PC-9 (cell line): Measurements from ENCODE around the gene LSM4.

ENCODE experiments used
- EZH2 ChIP-seq: fragments of 200-600 bp; sonication (generic); IDR thresholded peaks from 2 replicates; pipeline ENCODE4 v1.8.0; 2017; ENCODE audit warnings: antibody characterized with exemption, low read depth
- TF ChIP-seq, protein P1 (sequence below): fragments of 200-600 bp; sonication (generic); conservative IDR thresholded peaks from 2 replicates; pipeline ENCODE4 v1.6.1; 2017; ENCODE audit warnings: mixed run types, antibody characterized with exemption, mild to moderate bottlenecking, moderate library complexity

DNA sequence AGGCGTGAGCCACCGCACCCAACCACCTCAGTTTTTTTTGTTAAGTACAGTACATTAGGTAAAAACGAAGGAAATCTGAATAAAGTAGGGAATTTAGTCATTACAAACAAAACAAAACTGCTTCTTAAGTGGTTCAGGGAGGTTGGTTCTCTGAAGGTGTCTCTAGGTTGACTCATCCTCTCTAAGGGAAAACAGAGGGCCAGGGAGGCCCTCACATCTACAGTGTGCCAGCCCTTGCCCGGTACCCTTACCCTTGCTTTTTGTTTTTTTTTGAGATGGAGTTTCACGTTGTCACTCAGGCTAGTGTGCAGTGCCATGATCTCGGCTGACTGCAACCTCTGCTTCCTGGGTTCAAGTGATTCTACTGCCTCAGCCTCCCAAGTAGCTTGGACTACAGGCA, 24.3 kb downstream of the LSM4 start:
- TF ChIP-seq, protein P1, sequence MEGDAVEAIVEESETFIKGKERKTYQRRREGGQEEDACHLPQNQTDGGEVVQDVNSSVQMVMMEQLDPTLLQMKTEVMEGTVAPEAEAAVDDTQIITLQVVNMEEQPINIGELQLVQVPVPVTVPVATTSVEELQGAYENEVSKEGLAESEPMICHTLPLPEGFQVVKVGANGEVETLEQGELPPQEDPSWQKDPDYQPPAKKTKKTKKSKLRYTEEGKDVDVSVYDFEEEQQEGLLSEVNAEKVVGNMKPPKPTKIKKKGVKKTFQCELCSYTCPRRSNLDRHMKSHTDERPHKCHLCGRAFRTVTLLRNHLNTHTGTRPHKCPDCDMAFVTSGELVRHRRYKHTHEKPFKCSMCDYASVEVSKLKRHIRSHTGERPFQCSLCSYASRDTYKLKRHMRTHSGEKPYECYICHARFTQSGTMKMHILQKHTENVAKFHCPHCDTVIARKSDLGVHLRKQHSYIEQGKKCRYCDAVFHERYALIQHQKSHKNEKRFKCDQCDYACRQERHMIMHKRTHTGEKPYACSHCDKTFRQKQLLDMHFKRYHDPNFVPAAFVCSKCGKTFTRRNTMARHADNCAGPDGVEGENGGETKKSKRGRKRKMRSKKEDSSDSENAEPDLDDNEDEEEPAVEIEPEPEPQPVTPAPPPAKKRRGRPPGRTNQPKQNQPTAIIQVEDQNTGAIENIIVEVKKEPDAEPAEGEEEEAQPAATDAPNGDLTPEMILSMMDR, result no peak
- TF ChIP-seq EZH2, result no peak
